Testis (tissue), 3 donors: Measurements from ENCODE around the gene GRM5. TPM values are rescaled to one million over a fixed set of nuclear protein-coding genes. Genes with fewer than 3 reads are reported as not detected.

ENCODE experiments used
- DNase-seq: peaks from one replicate; pipeline ENCODE4 v3.0.0-alpha.2; 2019
- H3K27ac ChIP-seq, 2 donors: fragments of 200-600 bp; sonication (generic); one replicate each; pipeline ENCODE4 v1.5.1; 2019
- H3K27me3 ChIP-seq: fragments of 200-600 bp; sonication (generic); one replicate; pipeline ENCODE4 v1.5.1; 2019
- H3K36me3 ChIP-seq: fragments of 200-600 bp; sonication (generic); one replicate; pipeline ENCODE4 v1.5.1; 2017; ENCODE audit warnings: low read depth; ENCODE audit errors: missing control alignments
- H3K4me1 ChIP-seq: fragments of 200-600 bp; sonication (generic); one replicate; pipeline ENCODE4 v1.5.1; 2019
- H3K4me3 ChIP-seq, 2 donors: fragments of 200-600 bp; sonication (generic); one replicate each; pipeline ENCODE4 v1.5.1; 2017 to 2019
- H3K9me3 ChIP-seq: fragments of 200-600 bp; sonication (generic); one replicate; pipeline ENCODE4 v1.5.1; 2017
- POLR2A ChIP-seq: fragments of 450-650 bp; IDR thresholded peaks from one replicate; pipeline ENCODE4 v1.6.1; 2017; ENCODE audit warnings: antibody characterized with exemption, mild to moderate bottlenecking, moderate library complexity
- WGBS, 2 donors: methylation state at CpG; one replicate each; pipeline ENCODE4 v1.1.5; 2018; 5-methylcytosine and 5-hydroxymethylcytosine counted together
- intact Hi-C: fragments of 100-400 bp; cut with DNase I; formaldehyde crosslinking; loops from one replicate; pipeline ENCODE4 v1.15.1; 2023; ENCODE audit warnings: low total_unique reads
- polyA plus RNA-seq: library from polyadenylated mRNA; stranded (reverse); fragments of 350-450 nt; fragmentation: Illumina TruSeq; extraction: RNeasy Lipid Tissue Mini Kit (QIAGEN cat#74804); gene quantifications from one replicate; pipeline ENCODE4 v1.2.3, GENCODE V29; 2014; ENCODE audit warnings: low read depth, low replicate concordance; ENCODE audit not compliant: insufficient read depth
- total RNA-seq, 2 donors: library from RNA; depleted of rRNA; stranded (reverse); fragments of >200 nt; gene quantifications; one replicate each; pipeline ENCODE4 v1.2.3, GENCODE V29; 2016
- TF ChIP-seq, protein P1 (sequence below), 3 experiments: fragments of 450-650 bp in 2 of 3; fragments of 200-600 bp in 1 of 3; sonication (generic) in 1 of 3; IDR thresholded peaks; one replicate each; pipeline ENCODE4 v1.5.1; 2016 to 2019; ENCODE audit warnings: antibody characterized with exemption in 3 of 3, mild to moderate bottlenecking in 2 of 3, moderate library complexity in 1 of 3

GRM5 gene
- total and polyA plus RNA-seq, 3 donors from 2014 or later = 2.3 to 4.9 (median 2.8) TPM

DNA sequence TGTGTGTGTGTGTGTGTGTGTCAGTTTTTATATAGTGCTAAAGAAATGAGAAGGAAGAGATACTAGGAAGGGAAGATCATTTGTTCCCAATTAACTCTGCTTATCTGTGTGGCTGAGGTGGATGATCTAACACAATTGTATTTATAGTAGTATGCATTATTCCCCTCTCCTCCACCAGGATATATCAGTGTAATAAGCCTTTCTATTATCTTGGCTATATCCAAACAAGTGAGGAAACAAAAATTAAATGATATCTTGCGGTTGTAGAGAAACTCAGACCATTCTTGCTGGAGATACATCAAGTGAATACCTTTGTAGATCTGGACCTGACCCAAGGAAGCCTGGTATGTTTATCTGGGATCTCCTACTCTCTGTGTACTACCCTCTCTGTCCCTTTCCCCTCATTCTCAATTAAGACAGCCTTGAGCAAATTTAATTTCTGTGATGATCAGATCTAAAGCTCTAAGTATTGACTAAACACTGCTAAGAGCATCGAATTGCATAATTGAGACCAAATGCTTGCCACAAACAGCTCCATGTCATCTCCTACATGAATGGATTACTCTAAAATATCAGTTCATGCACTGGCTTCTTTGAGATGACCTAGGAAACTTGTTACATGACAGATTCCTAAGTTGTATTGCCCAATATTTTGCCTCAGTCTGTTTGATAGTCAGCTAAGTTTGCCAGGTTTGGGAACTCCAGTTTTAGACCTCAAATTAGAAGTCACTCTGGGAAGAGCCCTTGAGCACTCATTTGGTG, 543.0 kb downstream of the GRM5 start:
- Histone ChIP-seq H3K4me1 (no peaks in the 10 kb centered on the region), H3K36me3 (no peaks in the 10 kb centered on the region), H3K27me3 (no peaks in the 10 kb centered on the region), H3K27ac (no peak overlapping the region), H3K9me3 (no peaks in the 10 kb centered on the region), H3K4me3 (no peak overlapping the region)
- intact Hi-C loops = no loop called here
- WGBS, 2 donors = 75 to 82% methylated on average over 2 of the region's 2 CpGs
- DNase-seq = no peak
- TF ChIP-seq POLR2A = no peak
- TF ChIP-seq, protein P1, sequence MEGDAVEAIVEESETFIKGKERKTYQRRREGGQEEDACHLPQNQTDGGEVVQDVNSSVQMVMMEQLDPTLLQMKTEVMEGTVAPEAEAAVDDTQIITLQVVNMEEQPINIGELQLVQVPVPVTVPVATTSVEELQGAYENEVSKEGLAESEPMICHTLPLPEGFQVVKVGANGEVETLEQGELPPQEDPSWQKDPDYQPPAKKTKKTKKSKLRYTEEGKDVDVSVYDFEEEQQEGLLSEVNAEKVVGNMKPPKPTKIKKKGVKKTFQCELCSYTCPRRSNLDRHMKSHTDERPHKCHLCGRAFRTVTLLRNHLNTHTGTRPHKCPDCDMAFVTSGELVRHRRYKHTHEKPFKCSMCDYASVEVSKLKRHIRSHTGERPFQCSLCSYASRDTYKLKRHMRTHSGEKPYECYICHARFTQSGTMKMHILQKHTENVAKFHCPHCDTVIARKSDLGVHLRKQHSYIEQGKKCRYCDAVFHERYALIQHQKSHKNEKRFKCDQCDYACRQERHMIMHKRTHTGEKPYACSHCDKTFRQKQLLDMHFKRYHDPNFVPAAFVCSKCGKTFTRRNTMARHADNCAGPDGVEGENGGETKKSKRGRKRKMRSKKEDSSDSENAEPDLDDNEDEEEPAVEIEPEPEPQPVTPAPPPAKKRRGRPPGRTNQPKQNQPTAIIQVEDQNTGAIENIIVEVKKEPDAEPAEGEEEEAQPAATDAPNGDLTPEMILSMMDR (IDR thresholded peaks at IDR 0.05) = no peak

- intact Hi-C loops = no loop called here
- no peak for DNase-seq
- no peak overlapping the region for H3K27ac ChIP-seq
Observed at GRCh38 chr11:88521799-88522201, 544.0 kb downstream of the GRM5 start.

DNA sequence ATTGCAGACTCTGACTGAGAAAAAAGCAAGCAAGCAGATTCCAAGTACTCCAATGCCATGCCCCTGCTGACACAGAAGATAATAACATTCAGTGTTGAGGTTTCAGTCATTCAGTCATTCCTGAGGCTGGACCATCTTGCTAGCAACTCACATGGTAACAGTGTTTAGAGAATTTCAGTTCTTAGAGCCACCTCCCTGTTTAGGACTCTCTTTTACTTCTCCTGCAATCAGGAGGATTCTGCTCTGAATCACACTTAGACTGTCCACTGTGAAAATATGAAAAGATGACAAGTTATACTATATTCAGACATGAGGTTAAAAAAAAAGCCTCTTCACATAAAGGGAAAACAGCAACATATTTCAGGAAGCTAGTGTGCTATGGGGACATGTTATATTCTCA, 544.4 kb downstream of the GRM5 start:
- Histone ChIP-seq H3K36me3 (no peaks in the 10 kb centered on the region), H3K4me1 (no peaks in the 10 kb centered on the region), H3K4me3 (no peak overlapping the region), H3K27ac (no peak overlapping the region), H3K27me3 (no peaks in the 10 kb centered on the region), H3K9me3 (no peaks in the 10 kb centered on the region)
- intact Hi-C loops = no loop called here
- TF ChIP-seq POLR2A = no peak
- TF ChIP-seq, protein P1 (IDR thresholded peaks at IDR 0.05) = no peak
- DNase-seq = no peak

More at GRCh38 chr11:88521799-88522201, 544.0 kb downstream of the GRM5 start:
- Histone ChIP-seq H3K27me3 (no peaks in the 10 kb centered on the region), H3K36me3 (no peaks in the 10 kb centered on the region), H3K9me3 (no peaks in the 10 kb centered on the region), H3K4me1 (no peaks in the 10 kb centered on the region), H3K4me3 (no peak overlapping the region)
- TF ChIP-seq POLR2A = no peak
- TF ChIP-seq, protein P1 (IDR thresholded peaks at IDR 0.05) = no peak
- WGBS, 2 donors = 47 to 76% methylated on average over 1 of the region's 1 CpG

DNA sequence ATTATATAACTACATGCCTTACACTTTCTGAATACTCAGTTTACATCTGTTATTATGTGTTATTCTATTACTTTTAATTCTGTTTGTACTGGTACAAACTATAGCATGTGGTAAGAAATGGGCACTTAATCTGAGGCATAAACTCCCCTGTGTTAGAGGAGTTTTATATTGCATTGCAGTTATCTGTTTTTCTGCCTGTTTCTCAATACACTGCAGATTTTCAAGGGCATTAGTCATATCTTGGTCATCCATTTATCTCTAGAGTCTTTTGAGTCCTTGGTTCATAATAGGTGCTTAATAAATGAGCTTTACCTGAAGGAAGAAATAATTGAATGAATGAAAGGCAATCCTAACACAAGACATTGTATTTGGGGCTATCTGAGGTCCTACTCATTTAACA, 545.4 kb downstream of the GRM5 start:
- H3K4me3 ChIP-seq = no peak overlapping the region
- no peak for DNase-seq
- no peak overlapping the region for H3K27ac ChIP-seq
- H3K9me3 ChIP-seq = no peaks in the 10 kb centered on the region
- intact Hi-C loops = no loop called here
- H3K27me3 ChIP-seq = no peaks in the 10 kb centered on the region
- no peaks in the 10 kb centered on the region for H3K4me1 ChIP-seq
- TF ChIP-seq, protein P1 (IDR thresholded peaks at IDR 0.05) = no peak
- no peak for TF ChIP-seq POLR2A
- no peaks in the 10 kb centered on the region for H3K36me3 ChIP-seq

DNA sequence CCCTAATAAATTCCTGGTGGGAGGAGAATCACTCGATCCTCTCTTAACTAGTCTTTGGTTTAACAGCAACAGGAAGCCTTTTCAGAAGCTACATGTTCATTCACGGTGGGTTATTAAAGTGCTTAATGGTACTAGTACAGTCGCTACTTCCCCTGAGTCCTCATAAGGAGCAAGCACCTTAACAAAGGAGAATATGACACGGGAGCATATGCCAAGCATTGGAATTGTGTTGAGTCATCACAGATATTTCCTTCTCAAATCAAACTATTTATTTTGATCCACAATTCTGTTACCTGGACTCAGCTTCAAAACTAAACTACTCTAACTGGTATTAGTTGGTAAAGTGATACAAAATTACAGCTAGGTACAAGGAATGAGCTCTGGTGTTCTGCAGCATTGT, 550.8 kb downstream of the GRM5 start:
- H3K27me3 ChIP-seq = no peaks in the 10 kb centered on the region
- H3K4me1 ChIP-seq = no peaks in the 10 kb centered on the region
- H3K27ac ChIP-seq = no peak overlapping the region
- no peak for TF ChIP-seq POLR2A
- TF ChIP-seq, protein P1 (IDR thresholded peaks at IDR 0.05) = no peak
- intact Hi-C loops = no loop called here
- H3K9me3 ChIP-seq = no peaks in the 10 kb centered on the region
- no peak overlapping the region for H3K4me3 ChIP-seq
- no peak for DNase-seq
- WGBS, 2 donors = 80% methylated on average over 4 of the region's 4 CpGs
- no peaks in the 10 kb centered on the region for H3K36me3 ChIP-seq
